H1 (cell line): Measurements from ENCODE around the gene PLCB3. TPM values are rescaled to one million over a fixed set of nuclear protein-coding genes. Genes with fewer than 3 reads are reported as not detected.

ENCODE experiments used
- CTCF ChIA-PET: fragments of 300-600 bp; sonication (Branson Sonifier 250); formaldehyde crosslinking; loops from one replicate; lab custom pipeline; 2021; ENCODE audit not compliant: partially characterized antibody; lab: Charles Lee
- POLR2A ChIA-PET: fragments of 300-600 bp; sonication (Branson Sonifier 250); formaldehyde crosslinking; loops from one replicate; lab custom pipeline; 2021; ENCODE audit warnings: inconsistent platforms; ENCODE audit not compliant: partially characterized antibody; lab: Charles Lee
- DNase-seq, 2 experiments: peaks; one replicate each; pipeline versions ENCODE4 v3.0.0 to v3.0.0-alpha.2; 2010 to 2022; ENCODE audit warnings: low spot score in 2 of 2, low read depth in 1 of 2, mixed read lengths in 1 of 2
- FAIRE-seq: peaks from 2 replicates; lab custom pipeline; 2011; peaks lifted over from hg19 to GRCh38; lab: Jason Lieb, UNC
- H2AFZ ChIP-seq: 2 replicates; pipeline ENCODE4 v1.8.1; 2012; ENCODE audit warnings: low read length, inconsistent platforms
- H2AK5ac ChIP-seq: 2 replicates; pipeline ENCODE4 v1.6.1; 2013; ENCODE audit warnings: low read depth, low read length
- H2BK120ac ChIP-seq: replicated peaks from 2 replicates; pipeline ENCODE3; 2013; ENCODE audit warnings: low read depth, low read length, inconsistent platforms
- H2BK12ac ChIP-seq: 2 replicates; pipeline ENCODE4 v1.6.1; 2013; ENCODE audit warnings: low read depth, low read length
- H2BK15ac ChIP-seq: 2 replicates; pipeline ENCODE4 v1.6.1; 2013; ENCODE audit warnings: low read length
- H2BK20ac ChIP-seq: 2 replicates; pipeline ENCODE4 v1.6.1; 2013; ENCODE audit warnings: low read length
- H2BK5ac ChIP-seq: 2 replicates; pipeline ENCODE4 v1.6.1; 2013; ENCODE audit warnings: low read depth, low read length
- H3K14ac ChIP-seq: 2 replicates; pipeline ENCODE4 v1.6.1; 2013; ENCODE audit warnings: inconsistent platforms; ENCODE audit not compliant: insufficient read length
- H3K18ac ChIP-seq: 2 replicates; pipeline ENCODE4 v1.6.1; 2013; ENCODE audit warnings: low read length; ENCODE audit errors: extremely low read depth
- H3K23ac ChIP-seq: 2 replicates; pipeline ENCODE4 v1.6.1; 2013; ENCODE audit warnings: inconsistent platforms; ENCODE audit not compliant: insufficient read length
- H3K23me2 ChIP-seq: 2 replicates; pipeline ENCODE4 v1.6.1; 2013; ENCODE audit warnings: low read depth, low read length
- H3K27ac ChIP-seq: 2 replicates; pipeline ENCODE4 v1.6.1; 2011; ENCODE audit warnings: low read depth, low read length, inconsistent platforms
- H3K27me3 ChIP-seq, 4 experiments: replicated peaks in 1 of 4; 1 replicate in 1 of 4; 2 replicates in 3 of 4; pipeline versions ENCODE4 v1.6.1 to v1.8.1; 2011 to 2013; ENCODE audit warnings: low read length in 3 of 4, mild to moderate bottlenecking in 3 of 4, inconsistent platforms in 2 of 4, mixed read lengths in 2 of 4, moderate library complexity in 1 of 4; ENCODE audit not compliant: control insufficient read depth in 3 of 4, insufficient read depth in 3 of 4; ENCODE audit errors: extremely low read depth in 1 of 4
- H3K36me3 ChIP-seq, 4 experiments: 2 replicates each; pipeline versions ENCODE4 v1.6.1 to v1.8.1; 2011 to 2013; ENCODE audit warnings: mild to moderate bottlenecking in 4 of 4, low read length in 3 of 4, moderate library complexity in 2 of 4, control low read depth in 1 of 4, inconsistent platforms in 1 of 4; ENCODE audit not compliant: insufficient read depth in 4 of 4, control insufficient read depth in 2 of 4
- H3K4ac ChIP-seq: replicated peaks from 2 replicates; pipeline ENCODE3; 2013; ENCODE audit warnings: low read length, low read depth, mixed read lengths, inconsistent platforms; ENCODE audit not compliant: insufficient read length
- H3K4me1 ChIP-seq, 4 experiments: replicated peaks in 1 of 4; 1 replicate in 1 of 4; 2 replicates in 3 of 4; pipeline versions ENCODE4 v1.6.1 to v1.8.1; 2011 to 2013; ENCODE audit warnings: low read length in 3 of 4, inconsistent platforms in 2 of 4, mixed read lengths in 1 of 4; ENCODE audit not compliant: insufficient read depth in 4 of 4, control insufficient read depth in 3 of 4
- H3K4me2 ChIP-seq, 2 experiments: 2 replicates each; pipeline versions ENCODE4 v1.6.1 to v1.8.1; 2011 to 2013; ENCODE audit warnings: low read depth in 2 of 2, low read length in 2 of 2, control low read depth in 1 of 2, inconsistent platforms in 1 of 2, mild to moderate bottlenecking in 1 of 2; ENCODE audit not compliant: insufficient read depth in 1 of 2
- H3K4me3 ChIP-seq, 4 experiments: fragments of 200-600, 300-600 bp in 1 of 4; sonication (generic), shearing (Covaris generic), sonication (Bioruptor Twin) in 1 of 4; 2 replicates each; pipeline versions ENCODE4 v1.5.1 to v1.8.1; 2011 to 2016; ENCODE audit warnings: low read length in 4 of 4, low read depth in 3 of 4, control low read depth in 2 of 4, inconsistent platforms in 2 of 4, mild to moderate bottlenecking in 2 of 4, mixed read lengths in 1 of 4, moderate library complexity in 1 of 4; ENCODE audit not compliant: insufficient read depth in 2 of 4; ENCODE audit errors: extremely low read depth in 1 of 4
- H3K56ac ChIP-seq: replicated peaks from 2 replicates; pipeline ENCODE3; 2013; ENCODE audit warnings: low read depth, mild to moderate bottlenecking, mixed read lengths, low read length, inconsistent platforms; ENCODE audit not compliant: insufficient read length
- H3K79me1 ChIP-seq: 2 replicates; pipeline ENCODE4 v1.6.1; 2013; ENCODE audit warnings: low read depth, low read length, control low read depth
- H3K79me2 ChIP-seq, 2 experiments: 2 replicates each; pipeline versions ENCODE4 v1.6.1 to v1.8.1; 2012 to 2013; ENCODE audit warnings: low read length in 2 of 2, mild to moderate bottlenecking in 2 of 2, inconsistent platforms in 1 of 2; ENCODE audit not compliant: insufficient read depth in 2 of 2, control insufficient read depth in 1 of 2
- H3K9ac ChIP-seq, 4 experiments: replicated peaks in 1 of 4; 1 replicate in 1 of 4; 2 replicates in 3 of 4; pipeline versions ENCODE4 v1.6.1 to v1.8.1; 2011 to 2013; ENCODE audit warnings: low read depth in 3 of 4, low read length in 3 of 4, control low read depth in 2 of 4, mild to moderate bottlenecking in 2 of 4, moderate library complexity in 2 of 4, inconsistent platforms in 1 of 4; ENCODE audit errors: extremely low read depth in 1 of 4
- H3K9me3 ChIP-seq, 2 experiments: 2 replicates each; pipeline versions ENCODE4 v1.6.1 to v1.8.1; 2012 to 2013; ENCODE audit warnings: mild to moderate bottlenecking in 2 of 2, moderate library complexity in 2 of 2, control low read depth in 1 of 2, inconsistent platforms in 1 of 2, low read depth in 1 of 2, low read length in 1 of 2, mixed read lengths in 1 of 2; ENCODE audit not compliant: insufficient read depth in 2 of 2
- H4K20me1 ChIP-seq, 2 experiments: replicated peaks in 1 of 2; 2 replicates each; pipeline versions ENCODE3 to v1.8.1; 2011 to 2013; ENCODE audit warnings: inconsistent platforms in 2 of 2, low read length in 2 of 2, mild to moderate bottlenecking in 1 of 2; ENCODE audit not compliant: insufficient read depth in 2 of 2, control insufficient read depth in 1 of 2
- H4K5ac ChIP-seq: 2 replicates; pipeline ENCODE4 v1.6.1; 2013; ENCODE audit warnings: low read length, low read depth, mixed read lengths, inconsistent platforms; ENCODE audit not compliant: insufficient read length
- H4K8ac ChIP-seq: 2 replicates; pipeline ENCODE4 v1.8.0; 2013; ENCODE audit warnings: mild to moderate bottlenecking, moderate library complexity, low read length, inconsistent platforms; ENCODE audit not compliant: insufficient read depth; ENCODE audit errors: extremely low read depth
- H4K91ac ChIP-seq: replicated peaks from 2 replicates; pipeline ENCODE3; 2013; ENCODE audit warnings: low read length, mixed read lengths, inconsistent platforms; ENCODE audit not compliant: insufficient read length
- MAX ChIP-seq: IDR thresholded peaks from 2 replicates; pipeline ENCODE4 v1.6.1; 2012; ENCODE audit warnings: inconsistent platforms
- WGBS, 2 experiments: shearing (Covaris generic) in 1 of 2; methylation state at CpG; one replicate each; pipeline versions ENCODE4 v1.1.6 to v1.1.7; 2013 to 2015; ENCODE audit warnings: low lambda C conversion rate in 2 of 2, mixed read lengths in 2 of 2, inconsistent platforms in 1 of 2, low coverage in 1 of 2, missing lambda C conversion rate in 1 of 2; ENCODE audit not compliant: insufficient replicate concordance in 2 of 2, insufficient coverage in 1 of 2, insufficient read length in 1 of 2; ENCODE audit errors: extremely low coverage in 1 of 2, missing lambda C conversion rate in 1 of 2; 5-methylcytosine and 5-hydroxymethylcytosine counted together
- polyA plus RNA-seq, 7 experiments: library from polyadenylated mRNA; depleted of rRNA in 3 of 7; stranded (reverse) in 5 of 7; unstranded in 2 of 7; fragments of >200 nt in 5 of 7; fragments of 200-250 nt in 2 of 7; gene quantifications; 1 replicate in 5 of 7; 2 replicates in 1 of 7; 4 replicates in 1 of 7; pipeline versions ENCODE4 v1.2.1 to v1.2.3, GENCODE V29; 2011 to 2013; ENCODE audit warnings: missing spikeins in 2 of 7, mixed read lengths in 2 of 7
- total RNA-seq: library from RNA; stranded (reverse); fragmentation: NEBNext Ultra II Directional; extraction: Animal tissue kit (Norgen Biotek cat#: 25700); gene quantifications from 2 replicates; pipeline ENCODE4 v1.2.1, GENCODE V29; 2021

The PLCB3 gene
- total and polyA plus RNA-seq, 2 of the 8 experiments (the other 6 are each of a cell fraction or from before 2014, with no cell fraction given), result 47.2 to 104 TPM

- Histone ChIP-seq H2AK5ac (no peak overlapping the region), H3K79me1 (no peaks in the 10 kb centered on the region), H3K79me2 (no peaks in the 10 kb centered on the region), H3K9ac (no peak overlapping the region), H3K18ac (no peak overlapping the region), H3K56ac (no peak overlapping the region), H2BK120ac (no peak overlapping the region), H4K5ac (no peak overlapping the region), H2AFZ (no peak overlapping the region), H2BK12ac (no peak overlapping the region), H4K8ac (no peak overlapping the region), H3K23ac (no peak overlapping the region), H3K4me2 (no peak overlapping the region), H4K20me1 (peaks cover 2 to 13% of the 10 kb centered on the region in 2 experiments), H3K27ac (no peak overlapping the region), H3K4me3 (no peak overlapping the region), H3K36me3 (peaks cover 0 to 9% (median 5%) of the 10 kb centered on the region in 4 experiments; a peak in 4 of 8 replicates), H2BK20ac (no peak overlapping the region), H2BK15ac (no peak overlapping the region), H3K4me1 (peaks cover 0 to 18% (median 12%) of the 10 kb centered on the region in 4 experiments; a peak in 6 of 7 replicates), H3K14ac (no peak overlapping the region), H2BK5ac (no peak overlapping the region), H4K91ac (no peak overlapping the region), H3K27me3 (no peaks in the 10 kb centered on the region), H3K9me3 (no peaks in the 10 kb centered on the region), H3K23me2 (peaks cover 10% of the 10 kb centered on the region; the same call in 1 of the 2 replicates), H3K4ac (no peak overlapping the region)
- CTCF ChIA-PET, result interaction anchor here (0.9 to 6.5 kb wide), 9 partner anchors 10 to 433 kb away, joined by 3 to 64 read pairs (median 5); partner anchors contain the start of genes FERMT3 and PLCB3
- POLR2A ChIA-PET, result interaction anchor here (1.7 to 14.1 kb wide), 8 partner anchors 11 to 48 kb away, joined by 6 to 253 read pairs (median 28); partner anchors contain the start of genes FERMT3, FKBP2, PLCB3 and PPP1R14B
- DNase-seq (no peak), FAIRE-seq (no peak)
- 92% methylated on average over 24 of the region's 24 CpGs; no CpG with 5 or more reads in 1 of the 2 experiments for WGBS, 2 experiments
- TF ChIP-seq MAX, result no peak
These were observed 28.2 kb upstream of the PLCB3 start for GRCh38 chr11:64223001-64223651.
